K562 (cell line): ENCODE data around the gene PHF20. TPM values are rescaled to one million over a fixed set of nuclear protein-coding genes. Genes with fewer than 3 reads are reported as not detected.

Experiments used
- CTCF ChIP-seq, 3 experiments: IDR thresholded peaks in 2 of 3; conservative IDR thresholded peaks in 1 of 3; 2 replicates each; pipeline ENCODE4 v1.5.1; 2011 to 2012; ENCODE audit warnings: low read length in 3 of 3, mild to moderate bottlenecking in 3 of 3, control low read depth in 2 of 3, improper control_type of control experiment in 1 of 3, inconsistent platforms in 1 of 3, low read depth in 1 of 3, mixed read lengths in 1 of 3, moderate library complexity in 1 of 3; ENCODE audit not compliant: insufficient read depth in 2 of 3
- DNMT1 ChIP-seq: fragments of 450-650 bp; IDR thresholded peaks from 2 replicates; pipeline ENCODE4 v1.6.1; 2016; ENCODE audit warnings: antibody characterized with exemption, mild to moderate bottlenecking
- GABPB1 ChIP-seq: sonication (generic); formaldehyde crosslinking; IDR thresholded peaks from 2 replicates; pipeline ENCODE4 v1.8.0; 2022; ENCODE audit warnings: mild to moderate bottlenecking, missing genetic modification reagents
- NELFE ChIP-seq: IDR thresholded peaks from 2 replicates; pipeline ENCODE4 v1.6.1; 2011; ENCODE audit warnings: mild to moderate bottlenecking; ENCODE audit not compliant: insufficient read depth, insufficient read length
- PYGO2 ChIP-seq: fragments of 450-650 bp; IDR thresholded peaks from 2 replicates; pipeline ENCODE4 v1.6.1; 2016; ENCODE audit warnings: mild to moderate bottlenecking, missing genetic modification characterization, moderate library complexity, missing compliant biosample characterization
- RUNX1 ChIP-seq: sonication (generic); IDR thresholded peaks from 2 replicates; pipeline ENCODE4 v1.6.1; 2016; ENCODE audit warnings: antibody characterized with exemption, low read depth
- SMC3 ChIP-seq: conservative IDR thresholded peaks from 2 replicates; pipeline ENCODE4 v1.6.1; 2011; ENCODE audit warnings: low read depth, low read length, improper control_type of control experiment; ENCODE audit not compliant: insufficient read depth
- SPI1 ChIP-seq: IDR thresholded peaks from 2 replicates; pipeline ENCODE4 v1.6.1; 2011; ENCODE audit warnings: low read depth, low read length, control low read depth, borderline replicate concordance
- STAT5B ChIP-seq: fragments of 250-450 bp; sonication (Bioruptor Pico); IDR thresholded peaks from 2 replicates; pipeline ENCODE4 v1.8.0; 2021; ENCODE audit warnings: mild to moderate bottlenecking, inconsistent platforms
- TBP ChIP-seq: optimal IDR thresholded peaks from 2 replicates; pipeline ENCODE3; 2011; ENCODE audit warnings: low read depth, low read length, improper control_type of control experiment
- TCF15 ChIP-seq: fragments of 250-450 bp; sonication (Bioruptor Pico); IDR thresholded peaks from 2 replicates; pipeline ENCODE4 v1.8.0; 2022; ENCODE audit warnings: moderate library complexity, mild to moderate bottlenecking, inconsistent platforms
- U2AF2 ChIP-seq: fragments of 200-400 bp; formaldehyde crosslinking; optimal IDR thresholded peaks from 2 replicates; pipeline ENCODE3; 2017; ENCODE audit warnings: low read depth, mild to moderate bottlenecking, low read length
- ZNF408 ChIP-seq: fragments of 250-450 bp; sonication (Bioruptor Pico); IDR thresholded peaks from 2 replicates; pipeline ENCODE4 v1.4.0; 2020; ENCODE audit warnings: low read depth, mild to moderate bottlenecking, moderate library complexity
- polyA plus RNA-seq, 8 experiments: library from polyadenylated mRNA; depleted of rRNA in 4 of 8; stranded (reverse) in 5 of 8; unstranded in 3 of 8; fragments of >200 nt; fragmentation: Nextera tagmentation in 2 of 8; fragmentation: Illumina TruSeq in 1 of 8; extraction: Ambion mirVana in 2 of 8; extraction: Trizol in 1 of 8; gene quantifications; 2 replicates each; pipeline versions ENCODE4 v1.2.1 to v1.2.3, GENCODE V29; 2011 to 2014; ENCODE audit warnings: inconsistent platforms in 1 of 8, missing spikeins in 1 of 8
- total RNA-seq, 7 experiments: library from RNA; depleted of rRNA in 6 of 7; stranded (reverse); fragments of >200 nt in 6 of 7; fragmentation: Illumina TruSeq in 2 of 7; extraction: Trizol in 2 of 7; gene quantifications; 2 replicates each; pipeline versions ENCODE4 v1.2.1 to v1.2.3, GENCODE V29; 2011 to 2021; ENCODE audit warnings: low replicate concordance in 1 of 7

Gene PHF20
- total and polyA plus RNA-seq, 9 of the 15 experiments (the other 6 are each of a cell fraction or from before 2014, with no cell fraction given) = 49.9 to 196 (median 70.7) TPM

- TF ChIP-seq CTCF (IDR thresholded peaks at IDR 0.05 in 2 of 3, conservative IDR thresholded peaks at IDR 0.05 in 1 of 3; ENCODE audit: insufficient read depth in 2 of 3, low read depth in 1 of 3, low read length in 3 of 3) (peak; percentile 63 to 78 (median 72)), U2AF2 (no peak), STAT5B (no peak), NELFE (no peak), SPI1 (no peak), RUNX1 (no peak), TCF15 (no peak), GABPB1 (CRISPR knock-in tag) (0 out of 2 replicates have a peak, but pooled peaks have one; percentile 24), SMC3 (peak; percentile 51), DNMT1 (no peak), ZNF408 (CRISPR knock-in tag) (no peak), TBP (no peak), PYGO2 (tag) (no peak)
- TF ChIP-seq, all 486 proteins: peak for 16
Measured at GRCh38 chr20:35883778-35884540, 112.1 kb downstream of the PHF20 start (continued).
